ENCODE measurements around the gene KRTAP13-1. TPM values are rescaled to one million over a fixed set of nuclear protein-coding genes. Genes with fewer than 3 reads are reported as not detected.

KRTAP13-1 gene
- total RNA-seq, 2 experiments from 2014 or later, result not detected

DNA sequence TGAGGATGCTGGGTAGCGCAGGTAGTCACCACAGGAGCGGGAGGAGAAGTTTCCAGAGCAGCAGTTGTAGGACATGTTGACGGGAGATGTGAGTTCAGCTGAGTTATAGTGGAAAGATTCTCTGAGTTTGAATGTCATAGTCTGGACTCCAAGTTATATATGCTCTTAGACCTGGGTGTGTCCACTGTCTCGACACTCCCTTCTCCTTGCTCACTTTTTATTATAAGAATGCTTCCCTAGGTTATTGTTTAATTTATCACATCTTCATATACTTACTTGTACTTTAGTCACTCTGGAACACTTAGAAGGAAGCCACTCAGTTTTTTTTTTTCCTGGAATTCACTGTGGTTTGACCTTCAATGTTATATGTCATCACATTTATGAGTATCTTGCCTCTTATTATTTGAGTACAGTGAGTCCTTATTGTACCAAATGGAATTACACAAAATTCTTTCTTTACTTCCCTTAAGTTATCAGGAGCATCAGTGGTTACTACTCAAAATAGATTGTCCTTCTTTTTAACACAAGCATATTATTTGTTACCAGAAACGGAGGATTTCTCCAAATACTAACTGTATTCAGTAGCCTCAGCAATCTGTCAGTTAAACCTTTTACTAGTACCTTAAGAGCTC lies 23.6 kb upstream of the KRTAP13-1 start, which contains the start of gene KRTAP13-2:
Gene KRTAP13-2, minus strand, starts transcription at position 133 of the 632 bp plus-strand sequence. Its CDS starts 58 bp downstream, at position 75.
- intact Hi-C loops (cut with DNase I, micrococcal nuclease), result no loop called here
- Histone ChIP-seq H3K4me3 (ENCODE audit: low read length) (no peak within 1 kb of the TSS), H3K27ac (ENCODE audit: low read depth in 1 of 2, low read length in 2 of 2) (no peak within 1 kb of the TSS), H3K27me3 (ENCODE audit: control insufficient read depth in 1 of 2, insufficient read depth in 2 of 2, low read length in 2 of 2) (no peaks in the 10 kb centered on the region), H3K9me3 (ENCODE audit: control insufficient read depth in 1 of 2, insufficient read depth in 1 of 2, low read length in 2 of 2) (peaks cover 0 to 4% of the 10 kb centered on the region in 2 experiments), H3K36me3 (ENCODE audit: insufficient read depth, low read length) (no peaks in the 10 kb centered on the region), H3K4me1 (ENCODE audit: insufficient read depth, low read length) (no peaks in the 10 kb centered on the region)
- H3K9me3 Mint-ChIP-seq, result no peaks in the 10 kb centered on the region
- ChIA-PET POLR2A (no interaction called here), CTCF (interaction anchor here (1.1 kb wide), 1 partner anchor 20 kb away, joined by 3 read pairs; no protein-coding TSS in a partner anchor)
- no peaks in the 10 kb centered on the region for H3K4me1 Mint-ChIP-seq (ENCODE audit: low read depth)
- no peak within 1 kb of the TSS for H3K4me3 Mint-ChIP-seq
- H3K27ac Mint-ChIP-seq, result no peak within 1 kb of the TSS
- peaks cover 4% of the 10 kb centered on the region for H3K27me3 Mint-ChIP-seq
- TF ChIP-seq, protein P1, sequence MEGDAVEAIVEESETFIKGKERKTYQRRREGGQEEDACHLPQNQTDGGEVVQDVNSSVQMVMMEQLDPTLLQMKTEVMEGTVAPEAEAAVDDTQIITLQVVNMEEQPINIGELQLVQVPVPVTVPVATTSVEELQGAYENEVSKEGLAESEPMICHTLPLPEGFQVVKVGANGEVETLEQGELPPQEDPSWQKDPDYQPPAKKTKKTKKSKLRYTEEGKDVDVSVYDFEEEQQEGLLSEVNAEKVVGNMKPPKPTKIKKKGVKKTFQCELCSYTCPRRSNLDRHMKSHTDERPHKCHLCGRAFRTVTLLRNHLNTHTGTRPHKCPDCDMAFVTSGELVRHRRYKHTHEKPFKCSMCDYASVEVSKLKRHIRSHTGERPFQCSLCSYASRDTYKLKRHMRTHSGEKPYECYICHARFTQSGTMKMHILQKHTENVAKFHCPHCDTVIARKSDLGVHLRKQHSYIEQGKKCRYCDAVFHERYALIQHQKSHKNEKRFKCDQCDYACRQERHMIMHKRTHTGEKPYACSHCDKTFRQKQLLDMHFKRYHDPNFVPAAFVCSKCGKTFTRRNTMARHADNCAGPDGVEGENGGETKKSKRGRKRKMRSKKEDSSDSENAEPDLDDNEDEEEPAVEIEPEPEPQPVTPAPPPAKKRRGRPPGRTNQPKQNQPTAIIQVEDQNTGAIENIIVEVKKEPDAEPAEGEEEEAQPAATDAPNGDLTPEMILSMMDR (IDR thresholded peaks at IDR 0.05), result no peak
- H3K36me3 Mint-ChIP-seq (ENCODE audit: low read depth), result no peaks in the 10 kb centered on the region
- ATAC-seq (ENCODE audit: poor library complexity), result no peak
- DNase-seq, result no peak

DNA sequence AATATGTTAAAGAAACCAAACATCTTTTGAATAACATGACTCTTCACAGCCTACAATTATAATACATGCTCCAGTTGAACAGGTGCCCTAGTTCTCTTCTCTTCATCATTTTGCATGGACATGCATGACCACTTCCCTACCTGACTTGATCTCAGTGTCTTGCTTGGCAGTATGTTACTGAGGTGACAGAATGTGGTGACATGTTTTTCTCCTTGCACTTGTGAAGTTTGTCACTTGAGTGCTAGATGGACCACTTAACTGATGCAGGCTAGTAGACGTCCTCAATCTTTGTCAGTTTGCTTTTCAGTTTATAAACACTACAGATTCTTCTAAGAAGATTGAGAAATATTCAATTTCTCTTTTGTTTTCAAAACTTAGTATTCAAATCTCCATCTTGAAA lies 13.6 kb upstream of the KRTAP13-1 start:
- H3K27ac ChIP-seq (ENCODE audit: low read depth in 1 of 2, low read length in 2 of 2), result no peak overlapping the region
- DNase-seq (no peak), ATAC-seq (ENCODE audit: poor library complexity) (no peak)
- POLR2A ChIA-PET, result no interaction called here
- Mint-ChIP-seq H3K9me3 (no peaks in the 10 kb centered on the region), H3K27ac (no peak overlapping the region), H3K36me3 (ENCODE audit: low read depth) (no peaks in the 10 kb centered on the region), H3K4me3 (no peak overlapping the region), H3K4me1 (ENCODE audit: low read depth) (no peaks in the 10 kb centered on the region), H3K27me3 (peaks cover 16% of the 10 kb centered on the region)
- H3K36me3 ChIP-seq (ENCODE audit: insufficient read depth, low read length), result no peaks in the 10 kb centered on the region
- no peaks in the 10 kb centered on the region for H3K9me3 ChIP-seq (ENCODE audit: control insufficient read depth in 1 of 2, insufficient read depth in 1 of 2, low read length in 2 of 2)
- intact Hi-C loops (cut with DNase I, micrococcal nuclease), result no loop called here
- H3K4me1 ChIP-seq (ENCODE audit: insufficient read depth, low read length), result no peaks in the 10 kb centered on the region
- CTCF ChIA-PET, result no interaction called here
- no peak overlapping the region for H3K4me3 ChIP-seq (ENCODE audit: low read length)
- TF ChIP-seq, protein P1 (IDR thresholded peaks at IDR 0.05), result no peak
- H3K27me3 ChIP-seq (ENCODE audit: control insufficient read depth in 1 of 2, insufficient read depth in 2 of 2, low read length in 2 of 2), result no peaks in the 10 kb centered on the region

- H3K36me3 Mint-ChIP-seq (ENCODE audit: low read depth), result no peaks in the 10 kb centered on the region
- H3K27ac Mint-ChIP-seq, result no peak overlapping the region
- CTCF ChIA-PET, result interaction anchor here (1.0 kb wide), 1 partner anchor 19 kb away, joined by 3 read pairs; no protein-coding TSS in a partner anchor
Measured at GRCh38 chr21:30391492-30392025, 4.3 kb upstream of the KRTAP13-1 start.

More at GRCh38 chr21:30391492-30392025, 4.3 kb upstream of the KRTAP13-1 start:
- POLR2A ChIA-PET, result no interaction called here
- ATAC-seq (ENCODE audit: poor library complexity), result no peak
- DNase-seq, result no peak
- no peak overlapping the region for H3K4me3 Mint-ChIP-seq
- H3K9me3 Mint-ChIP-seq, result peaks cover 7% of the 10 kb centered on the region
- Histone ChIP-seq H3K4me3 (ENCODE audit: low read length) (no peak overlapping the region), H3K27me3 (ENCODE audit: control insufficient read depth in 1 of 2, insufficient read depth in 2 of 2, low read length in 2 of 2) (no peaks in the 10 kb centered on the region), H3K36me3 (ENCODE audit: insufficient read depth, low read length) (no peaks in the 10 kb centered on the region), H3K4me1 (ENCODE audit: insufficient read depth, low read length) (no peaks in the 10 kb centered on the region), H3K27ac (ENCODE audit: low read depth in 1 of 2, low read length in 2 of 2) (no peak overlapping the region), H3K9me3 (ENCODE audit: control insufficient read depth in 1 of 2, insufficient read depth in 1 of 2, low read length in 2 of 2) (peaks cover 4% of the 10 kb centered on the region in 2 experiments)
- TF ChIP-seq, protein P1 (IDR thresholded peaks at IDR 0.05), result no peak
- peaks cover 8% of the 10 kb centered on the region for H3K27me3 Mint-ChIP-seq
- intact Hi-C loops (cut with DNase I, micrococcal nuclease), result no loop called here
- no peaks in the 10 kb centered on the region for H3K4me1 Mint-ChIP-seq (ENCODE audit: low read depth)

Measured in CD4-positive, alpha-beta T cell (primary cell).